CD4-positive, alpha-beta T cell (primary cell): Measurements from ENCODE around the gene TACR1. TPM values are rescaled to one million over a fixed set of nuclear protein-coding genes. Genes with fewer than 3 reads are reported as not detected.
"Not testable (repeated sequence)": the region's sequence is repeated elsewhere in the genome, so short reads cannot be mapped to it uniquely, and the experiment has no call there.

Experiments used
- ATAC-seq: fragments of 200-7000 bp; cut with Tn5 transposase; one replicate; pipeline ENCODE4 v1.10.0; 2022; ENCODE audit warnings: mild to moderate bottlenecking; ENCODE audit not compliant: poor library complexity
- CTCF ChIA-PET: fragments of 350-600 bp; sonication (Branson Sonifier 250); formaldehyde crosslinking; loops from one replicate; lab custom pipeline; 2021; ENCODE audit warnings: antibody characterized with exemption, inconsistent platforms; lab: Charles Lee
- POLR2A ChIA-PET: fragments of 350-600 bp; sonication (Branson Sonifier 250); formaldehyde crosslinking; loops from one replicate; lab custom pipeline; 2021; ENCODE audit warnings: antibody characterized with exemption, inconsistent platforms; lab: Charles Lee
- DNase-seq, 14 experiments: peaks; one replicate each; pipeline ENCODE4 v3.0.0-alpha.2; 2013 to 2020; ENCODE audit warnings: mixed read lengths in 2 of 14
- H3K27ac ChIP-seq, 2 donors: one replicate each; pipeline versions ENCODE4 v1.5.1 to v1.7.0; 2013; ENCODE audit warnings: low read length in 2 of 2, low read depth in 1 of 2, mild to moderate bottlenecking in 1 of 2
- H3K27me3 ChIP-seq, 2 experiments: 1 replicate in 1 of 2; 2 replicates in 1 of 2; pipeline versions ENCODE4 v1.6.1 to v1.7.0; 2013; ENCODE audit warnings: low read length in 2 of 2, control low read depth in 1 of 2, mild to moderate bottlenecking in 1 of 2, moderate library complexity in 1 of 2; ENCODE audit not compliant: insufficient read depth in 2 of 2, control insufficient read depth in 1 of 2
- H3K36me3 ChIP-seq: one replicate; pipeline ENCODE4 v1.6.1; 2013; ENCODE audit warnings: low read length, control low read depth; ENCODE audit not compliant: insufficient read depth
- H3K4me1 ChIP-seq: one replicate; pipeline ENCODE4 v1.6.1; 2013; ENCODE audit warnings: low read length, control low read depth; ENCODE audit not compliant: insufficient read depth
- H3K4me3 ChIP-seq: one replicate; pipeline ENCODE4 v1.5.1; 2013; ENCODE audit warnings: mild to moderate bottlenecking, low read length, moderate library complexity
- H3K9me3 ChIP-seq, 2 experiments: 1 replicate in 1 of 2; 2 replicates in 1 of 2; pipeline versions ENCODE4 v1.6.1 to v1.7.0; 2013; ENCODE audit warnings: low read length in 2 of 2, mild to moderate bottlenecking in 2 of 2, control low read depth in 1 of 2, moderate library complexity in 1 of 2; ENCODE audit not compliant: control insufficient read depth in 1 of 2, insufficient read depth in 1 of 2
- H3K27ac Mint-ChIP-seq: one replicate; pipeline ENCODE4 v1.8.0; 2020; ENCODE audit warnings: mixed read lengths
- H3K27me3 Mint-ChIP-seq: one replicate; pipeline ENCODE4 v1.8.0; 2021; ENCODE audit warnings: mixed read lengths
- H3K36me3 Mint-ChIP-seq: one replicate; pipeline ENCODE4 v1.8.0; 2021; ENCODE audit warnings: low read depth, mixed read lengths
- H3K4me1 Mint-ChIP-seq: one replicate; pipeline ENCODE4 v1.8.0; 2021; ENCODE audit warnings: low read depth, mixed read lengths
- H3K4me3 Mint-ChIP-seq: one replicate; pipeline ENCODE4 v1.8.0; 2020; ENCODE audit warnings: mild to moderate bottlenecking, mixed read lengths
- H3K9me3 Mint-ChIP-seq: one replicate; pipeline ENCODE4 v1.8.0; 2020; ENCODE audit warnings: mixed read lengths
- intact Hi-C, 2 experiments: fragments of 100-400 bp; cut with DNase I in 1 of 2; cut with micrococcal nuclease in 1 of 2; formaldehyde crosslinking; loops; one replicate each; pipeline versions ENCODE4 v1.15.1 to v1.9.0; 2023 to 2025; cut with DNase I, micrococcal nuclease
- total RNA-seq, 174 experiments: library from RNA in 2 of 174; stranded (reverse) in 2 of 174; gene quantifications; one replicate each; pipeline ENCODE4 v1.2.3 and lab custom pipeline; 2021 to 2026
- TF ChIP-seq, protein P1 (sequence below): fragments of 200-600 bp; IDR thresholded peaks from one replicate; pipeline ENCODE4 v1.8.0; 2022; ENCODE audit warnings: antibody characterized with exemption, mild to moderate bottlenecking

The TACR1 gene
- total RNA-seq, 2 experiments from 2014 or later: 0.14 TPM; not detected in 1

DNA sequence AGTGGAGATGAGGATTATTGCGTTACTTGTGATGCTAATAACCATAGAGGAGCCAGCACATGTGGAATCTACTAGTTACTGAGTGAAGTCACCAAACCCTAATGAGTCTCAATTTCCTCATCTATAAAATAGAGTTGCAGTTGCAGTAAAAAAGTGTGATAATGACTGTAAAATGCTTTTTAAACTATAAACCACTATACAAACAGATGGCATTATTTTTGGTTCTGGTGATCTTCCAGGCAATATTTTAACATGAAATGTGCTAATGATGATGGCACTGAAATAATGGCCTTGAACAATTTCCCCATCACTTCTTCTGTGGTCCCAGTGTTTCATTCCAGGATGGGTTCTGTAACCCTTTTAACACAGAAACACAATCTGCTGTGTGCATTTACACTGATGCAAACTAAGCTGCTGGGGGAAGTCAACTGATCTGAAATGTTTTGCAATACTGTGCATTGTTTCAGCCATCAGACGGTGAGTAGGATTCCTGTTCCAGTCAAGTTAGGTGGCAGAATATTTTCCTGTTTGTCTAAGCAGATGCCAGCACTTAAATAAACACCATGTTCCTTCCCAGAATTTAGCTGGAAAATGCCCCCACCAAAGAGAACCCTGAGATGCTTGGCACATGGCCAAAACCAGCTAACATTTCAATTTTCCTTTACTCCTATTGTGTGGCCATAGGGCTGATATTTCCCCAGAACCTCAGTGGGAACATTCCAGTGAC is 52.6 kb downstream of the TACR1 start:
- no peaks in the 10 kb centered on the region for H3K36me3 ChIP-seq
- no peak overlapping the region for H3K27ac Mint-ChIP-seq
- peaks cover 4% of the 10 kb centered on the region for H3K9me3 Mint-ChIP-seq
- no peak overlapping the region for H3K4me3 Mint-ChIP-seq
- H3K27me3 ChIP-seq: no peaks in the 10 kb centered on the region
- no peaks in the 10 kb centered on the region for H3K4me1 Mint-ChIP-seq
- peaks cover 0 to 5% of the 10 kb centered on the region in 2 experiments for H3K9me3 ChIP-seq
- DNase-seq: no peak
- H3K27ac ChIP-seq: no peak overlapping the region
- CTCF ChIA-PET: no interaction called here
- POLR2A ChIA-PET: no interaction called here
- intact Hi-C loops: no loop called here
- ATAC-seq: no peak
- H3K4me3 ChIP-seq: no peak overlapping the region
- no peaks in the 10 kb centered on the region for H3K36me3 Mint-ChIP-seq
- H3K4me1 ChIP-seq: no peaks in the 10 kb centered on the region
- TF ChIP-seq, protein P1, sequence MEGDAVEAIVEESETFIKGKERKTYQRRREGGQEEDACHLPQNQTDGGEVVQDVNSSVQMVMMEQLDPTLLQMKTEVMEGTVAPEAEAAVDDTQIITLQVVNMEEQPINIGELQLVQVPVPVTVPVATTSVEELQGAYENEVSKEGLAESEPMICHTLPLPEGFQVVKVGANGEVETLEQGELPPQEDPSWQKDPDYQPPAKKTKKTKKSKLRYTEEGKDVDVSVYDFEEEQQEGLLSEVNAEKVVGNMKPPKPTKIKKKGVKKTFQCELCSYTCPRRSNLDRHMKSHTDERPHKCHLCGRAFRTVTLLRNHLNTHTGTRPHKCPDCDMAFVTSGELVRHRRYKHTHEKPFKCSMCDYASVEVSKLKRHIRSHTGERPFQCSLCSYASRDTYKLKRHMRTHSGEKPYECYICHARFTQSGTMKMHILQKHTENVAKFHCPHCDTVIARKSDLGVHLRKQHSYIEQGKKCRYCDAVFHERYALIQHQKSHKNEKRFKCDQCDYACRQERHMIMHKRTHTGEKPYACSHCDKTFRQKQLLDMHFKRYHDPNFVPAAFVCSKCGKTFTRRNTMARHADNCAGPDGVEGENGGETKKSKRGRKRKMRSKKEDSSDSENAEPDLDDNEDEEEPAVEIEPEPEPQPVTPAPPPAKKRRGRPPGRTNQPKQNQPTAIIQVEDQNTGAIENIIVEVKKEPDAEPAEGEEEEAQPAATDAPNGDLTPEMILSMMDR: no peak
- no peaks in the 10 kb centered on the region for H3K27me3 Mint-ChIP-seq

DNA sequence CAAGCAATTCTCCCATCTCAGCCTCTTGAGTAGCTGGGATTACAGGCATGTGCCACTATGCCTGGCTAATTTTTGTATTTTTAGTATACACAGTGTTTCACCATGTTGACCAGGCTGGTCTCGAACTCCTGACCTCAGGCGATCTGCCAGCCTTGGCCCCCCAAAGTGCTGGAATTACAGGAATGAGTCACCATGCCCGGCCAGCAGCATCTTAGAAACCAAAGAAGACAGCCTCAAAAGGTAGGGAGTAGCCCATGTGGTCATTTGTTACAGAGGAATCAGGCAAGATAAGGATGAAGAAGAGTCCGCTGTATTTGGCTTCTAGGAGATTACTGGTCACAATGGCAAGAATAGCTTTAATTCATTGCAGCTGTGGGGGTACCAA is 53.1 kb downstream of the TACR1 start:
- DNase-seq, H3K4me1 Mint-ChIP-seq, H3K4me1 ChIP-seq, POLR2A ChIA-PET, CTCF ChIA-PET, H3K36me3 ChIP-seq, H3K36me3 Mint-ChIP-seq, H3K4me3 ChIP-seq, H3K27ac Mint-ChIP-seq, H3K27ac ChIP-seq, ATAC-seq, H3K27me3 Mint-ChIP-seq, H3K27me3 ChIP-seq, intact Hi-C loops, H3K9me3 ChIP-seq, H3K4me3 Mint-ChIP-seq, H3K9me3 Mint-ChIP-seq: not testable (repeated sequence)

DNA sequence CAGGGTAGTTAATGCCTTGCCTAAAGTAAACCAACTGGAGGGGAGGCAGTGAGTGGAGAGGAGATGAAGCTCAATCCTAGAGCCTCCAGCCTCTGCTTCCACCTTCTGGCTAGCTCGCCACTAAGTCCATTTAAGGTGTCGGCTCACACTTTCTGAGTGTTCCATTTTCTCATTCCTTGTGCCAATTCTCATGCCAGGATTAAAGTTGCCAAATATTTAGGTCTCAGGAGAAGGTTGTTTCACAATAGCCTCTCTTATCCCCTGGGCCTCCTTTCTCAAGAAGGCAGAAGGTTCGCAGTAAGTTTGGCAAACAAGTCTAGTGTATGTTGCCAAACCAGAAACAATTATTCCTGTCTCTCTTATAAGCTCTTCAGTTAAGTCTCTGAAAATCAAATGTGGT is 57.2 kb downstream of the TACR1 start:
- Mint-ChIP-seq H3K36me3 (no peaks in the 10 kb centered on the region), H3K27ac (no peak overlapping the region), H3K9me3 (no peaks in the 10 kb centered on the region), H3K27me3 (peaks cover 4% of the 10 kb centered on the region), H3K4me3 (no peak overlapping the region), H3K4me1 (no peaks in the 10 kb centered on the region)
- CTCF ChIA-PET: no interaction called here
- H3K27ac ChIP-seq: no peak overlapping the region
- H3K4me3 ChIP-seq: no peak overlapping the region
- ATAC-seq: no peak
- DNase-seq: no peak
- intact Hi-C loops: no loop called here
- no peaks in the 10 kb centered on the region for H3K27me3 ChIP-seq
- H3K4me1 ChIP-seq: no peaks in the 10 kb centered on the region
- H3K36me3 ChIP-seq: no peaks in the 10 kb centered on the region
- TF ChIP-seq, protein P1: no peak
- no peaks in the 10 kb centered on the region for H3K9me3 ChIP-seq
- POLR2A ChIA-PET: no interaction called here

DNA sequence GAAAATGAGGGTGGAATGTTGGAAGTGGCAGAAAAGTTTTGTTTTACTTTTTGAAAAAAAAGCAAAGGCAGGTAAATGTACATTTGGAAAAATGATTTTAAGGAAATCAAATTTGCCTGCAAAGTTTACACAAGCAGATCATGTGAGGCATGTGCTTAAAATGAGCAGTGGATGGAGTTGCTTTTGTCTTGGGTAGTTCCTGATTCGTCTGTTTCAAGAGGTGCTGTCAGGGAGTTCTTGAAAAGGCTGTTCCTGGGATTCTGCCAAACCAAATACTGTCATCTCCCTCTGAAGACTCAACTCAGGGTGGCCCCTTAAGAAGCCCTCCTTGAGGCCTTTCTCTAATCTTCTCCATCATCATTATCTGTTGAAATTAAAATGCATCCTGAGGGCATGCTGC is 59.0 kb downstream of the TACR1 start:
- H3K4me1 Mint-ChIP-seq: no peaks in the 10 kb centered on the region
- Histone ChIP-seq H3K36me3 (no peaks in the 10 kb centered on the region), H3K27ac (no peak overlapping the region), H3K9me3 (no peaks in the 10 kb centered on the region), H3K4me1 (no peaks in the 10 kb centered on the region), H3K27me3 (no peaks in the 10 kb centered on the region), H3K4me3 (no peak overlapping the region)
- H3K9me3 Mint-ChIP-seq: no peaks in the 10 kb centered on the region
- POLR2A ChIA-PET: no interaction called here
- CTCF ChIA-PET: interaction anchor here (1.1 kb wide), 1 partner anchor 31 kb away, joined by 3 read pairs; no protein-coding TSS in a partner anchor
- H3K36me3 Mint-ChIP-seq: no peaks in the 10 kb centered on the region
- TF ChIP-seq, protein P1: no peak
- H3K27ac Mint-ChIP-seq: no peak overlapping the region
- H3K27me3 Mint-ChIP-seq: peaks cover 4% of the 10 kb centered on the region
- ATAC-seq (no peak), DNase-seq (no peak)
- H3K4me3 Mint-ChIP-seq: no peak overlapping the region
- intact Hi-C loops: no loop called here
